PFSK-1 (cell line): ENCODE results near the gene ARHGEF3.

Experiments used
- POLR2AphosphoS5 ChIP-seq: IDR thresholded peaks from 2 replicates; pipeline ENCODE4 v1.6.1; 2012; ENCODE audit warnings: low read depth, mild to moderate bottlenecking, control low read depth, low read length, moderate library complexity
- REST ChIP-seq, 2 experiments: IDR thresholded peaks; 2 replicates each; pipeline versions ENCODE4 v1.6.1 to v1.8.0; 2011 to 2012; ENCODE audit warnings: low read depth in 2 of 2, low read length in 2 of 2, control low read depth in 1 of 2, inconsistent platforms in 1 of 2, mild to moderate bottlenecking in 1 of 2, moderate library complexity in 1 of 2; ENCODE audit not compliant: insufficient read depth in 1 of 2

GRCh38 chr3:56691165-56692000, 110.4 kb downstream of the ARHGEF3 start:
- TF ChIP-seq POLR2AphosphoS5 (no peak), REST (IDR thresholded peaks at IDR 0.05; ENCODE audit: insufficient read depth in 1 of 2, low read depth in 2 of 2, low read length in 2 of 2) (no peak)
